CD14-positive monocyte (primary cell): Measurements from ENCODE around the gene ACKR3. TPM values are rescaled to one million over a fixed set of nuclear protein-coding genes. Genes with fewer than 3 reads are reported as not detected.
A peak's percentile ranks its signal among the peaks of the same experiment; 100 is the strongest.

ENCODE experiments used
- DNase-seq, 3 donors: peaks; one replicate each; pipeline ENCODE4 v3.0.0-alpha.2; 2011 to 2022
- H2AFZ ChIP-seq: 2 replicates; pipeline ENCODE4 v1.6.0; 2012; ENCODE audit warnings: mild to moderate bottlenecking, low read depth, low read length, inconsistent platforms; ENCODE audit not compliant: insufficient read depth, poor library complexity, severe bottlenecking
- H3K27ac ChIP-seq, 2 donors: 1 replicate in 1 of 2; 2 replicates in 1 of 2; pipeline ENCODE4 v1.5.1; 2012 to 2013; ENCODE audit warnings: low read length in 2 of 2, control low read depth in 1 of 2, inconsistent platforms in 1 of 2, low read depth in 1 of 2, mild to moderate bottlenecking in 1 of 2
- H3K27me3 ChIP-seq, 2 donors: one replicate each; pipeline versions ENCODE4 v1.6.0 to v1.6.1; 2011 to 2013; ENCODE audit warnings: low read length in 2 of 2; ENCODE audit not compliant: control insufficient read depth in 2 of 2, insufficient read depth in 2 of 2
- H3K36me3 ChIP-seq, 2 donors: replicated peaks in 1 of 2; 1 replicate in 1 of 2; 2 replicates in 1 of 2; pipeline versions ENCODE4 v1.5.1 to v1.6.1; 2012 to 2013; ENCODE audit warnings: low read length in 2 of 2, control low read depth in 1 of 2, inconsistent platforms in 1 of 2, mild to moderate bottlenecking in 1 of 2; ENCODE audit not compliant: insufficient read depth in 2 of 2, control insufficient read depth in 1 of 2
- H3K4me1 ChIP-seq, 2 donors: 1 replicate in 1 of 2; 2 replicates in 1 of 2; pipeline versions ENCODE4 v1.5.1 to v1.6.1; 2012 to 2013; ENCODE audit warnings: low read length in 2 of 2, control low read depth in 1 of 2, inconsistent platforms in 1 of 2, mild to moderate bottlenecking in 1 of 2, moderate library complexity in 1 of 2; ENCODE audit not compliant: insufficient read depth in 2 of 2, control insufficient read depth in 1 of 2
- H3K4me2 ChIP-seq: replicated peaks from 2 replicates; pipeline ENCODE3; 2012; ENCODE audit warnings: low read length, moderate library complexity, mild to moderate bottlenecking; ENCODE audit not compliant: poor library complexity, severe bottlenecking; ENCODE audit errors: extremely low read depth
- H3K4me3 ChIP-seq, 3 experiments: fragments of 200-600 bp in 1 of 3; sonication (generic) in 1 of 3; replicated peaks in 1 of 3; 1 replicate in 2 of 3; 2 replicates in 1 of 3; pipeline ENCODE4 v1.5.1; 2011 to 2013; ENCODE audit warnings: low read length in 3 of 3, mild to moderate bottlenecking in 3 of 3, control low read depth in 2 of 3, low read depth in 2 of 3, inconsistent platforms in 1 of 3, moderate library complexity in 1 of 3
- H3K79me2 ChIP-seq: 2 replicates; pipeline ENCODE4 v1.6.0; 2012; ENCODE audit warnings: mild to moderate bottlenecking, control low read depth, inconsistent platforms, low read length, moderate library complexity; ENCODE audit not compliant: insufficient read depth
- H3K9ac ChIP-seq: 2 replicates; pipeline ENCODE4 v1.6.0; 2017; ENCODE audit warnings: low read length, mild to moderate bottlenecking; ENCODE audit not compliant: insufficient read depth, poor library complexity, severe bottlenecking
- H3K9me3 ChIP-seq, 2 donors: replicated peaks in 1 of 2; 1 replicate in 1 of 2; 2 replicates in 1 of 2; pipeline versions ENCODE4 v1.5.1 to v1.6.1; 2012 to 2013; ENCODE audit warnings: low read length in 2 of 2, control low read depth in 1 of 2; ENCODE audit not compliant: control insufficient read depth in 1 of 2, insufficient read depth in 1 of 2
- H4K20me1 ChIP-seq: 2 replicates; pipeline ENCODE4 v1.6.0; 2012; ENCODE audit warnings: mild to moderate bottlenecking, low read length, control low read depth, moderate library complexity; ENCODE audit not compliant: insufficient read depth
- H3K27ac Mint-ChIP-seq, 7 donors: one replicate each; pipeline ENCODE4 v1.8.0; 2020; ENCODE audit warnings: mild to moderate bottlenecking in 7 of 7, mixed read lengths in 7 of 7, moderate library complexity in 6 of 7, inconsistent platforms in 2 of 7
- H3K27me3 Mint-ChIP-seq, 3 donors: one replicate each; pipeline ENCODE4 v1.8.0; 2021 to 2022; ENCODE audit warnings: low read depth in 3 of 3, mild to moderate bottlenecking in 3 of 3, mixed read lengths in 3 of 3, moderate library complexity in 3 of 3, inconsistent platforms in 1 of 3
- H3K36me3 Mint-ChIP-seq, 2 donors: one replicate each; pipeline ENCODE4 v1.8.0; 2020; ENCODE audit warnings: mixed read lengths in 2 of 2, inconsistent platforms in 1 of 2, mild to moderate bottlenecking in 1 of 2
- H3K4me1 Mint-ChIP-seq: one replicate; pipeline ENCODE4 v1.8.0; 2020; ENCODE audit warnings: mild to moderate bottlenecking, mixed read lengths
- H3K4me3 Mint-ChIP-seq, 2 donors: one replicate each; pipeline ENCODE4 v1.8.0; 2020; ENCODE audit warnings: mild to moderate bottlenecking in 2 of 2, mixed read lengths in 2 of 2, moderate library complexity in 1 of 2
- H3K9me3 Mint-ChIP-seq, 7 donors: one replicate each; pipeline ENCODE4 v1.8.0; 2020 to 2022; ENCODE audit warnings: mixed read lengths in 7 of 7, mild to moderate bottlenecking in 6 of 7, moderate library complexity in 6 of 7, inconsistent platforms in 2 of 7
- CTCF ChIP-seq: fragments of 200-600 bp; IDR thresholded peaks from one replicate; pipeline ENCODE4 v1.8.0; 2022; ENCODE audit warnings: antibody characterized with exemption, mild to moderate bottlenecking
- WGBS: methylation state at CpG from one replicate; pipeline ENCODE4 v1.1.5; 2013; ENCODE audit warnings: missing lambda C conversion rate; ENCODE audit not compliant: insufficient coverage; 5-methylcytosine and 5-hydroxymethylcytosine counted together
- intact Hi-C, 2 donors: fragments of 100-400 bp; cut with micrococcal nuclease; formaldehyde crosslinking; loops; one replicate each; pipeline versions ENCODE4 v1.15.0 to v1.15.1; 2023
- polyA plus RNA-seq, 3 donors: library from polyadenylated mRNA; depleted of rRNA in 1 of 3; unstranded in 2 of 3; stranded (reverse) in 1 of 3; fragments of 300-500 nt in 2 of 3; fragments of >200 nt in 1 of 3; fragmentation: Illumina TruSeq in 2 of 3; gene quantifications; 1 replicate in 2 of 3; 2 replicates in 1 of 3; pipeline ENCODE4 v1.2.3, GENCODE V29; 2012 to 2021

Gene ACKR3
- polyA plus RNA-seq, 3 donors: 0.41 to 13.3 (median 0.79) TPM

- no peak overlapping the region for H2AFZ ChIP-seq
- peaks cover 4 to 9% of the 10 kb centered on the region in 2 donors for H3K36me3 ChIP-seq
- no peak for DNase-seq
- WGBS: 100% methylated on average over 2 of the region's 8 CpGs
- no peak for TF ChIP-seq CTCF
- intact Hi-C loops: no loop called here
- H4K20me1 ChIP-seq: no peaks in the 10 kb centered on the region
- no peaks in the 10 kb centered on the region for H3K9me3 ChIP-seq
- H3K4me1 Mint-ChIP-seq: peaks cover 13% of the 10 kb centered on the region
- no peaks in the 10 kb centered on the region for H3K27me3 ChIP-seq
- no peak overlapping the region for H3K9ac ChIP-seq
- no peak overlapping the region for H3K4me3 ChIP-seq
- peak overlapping the region in 1 of 7 donors; percentile 15 for H3K27ac Mint-ChIP-seq
- H3K4me1 ChIP-seq: peaks cover 1 to 13% of the 10 kb centered on the region in 2 donors
- H3K27ac ChIP-seq: no peak overlapping the region
- no peak overlapping the region for H3K4me2 ChIP-seq
- H3K27me3 Mint-ChIP-seq: no peaks in the 10 kb centered on the region
- peaks cover 5% of the 10 kb centered on the region for H3K79me2 ChIP-seq
- peaks cover 15 to 18% of the 10 kb centered on the region in 2 donors for H3K36me3 Mint-ChIP-seq
- H3K4me3 Mint-ChIP-seq: no peak overlapping the region
- peaks cover 0 to 2% (median 0%) of the 10 kb centered on the region in 7 donors for H3K9me3 Mint-ChIP-seq
Observed at GRCh38 chr2:236576087-236576486, 6.5 kb downstream of the ACKR3 start.

- H4K20me1 ChIP-seq: no peaks in the 10 kb centered on the region
- H3K4me3 ChIP-seq: no peak overlapping the region
- 97% methylated on average over 9 of the region's 11 CpGs for WGBS
- no peak overlapping the region for H3K4me2 ChIP-seq
- H3K79me2 ChIP-seq: peaks cover 5% of the 10 kb centered on the region
- no peak for DNase-seq
- Mint-ChIP-seq H3K4me3 (no peak overlapping the region), H3K27ac (peak overlapping the region in 2 of 7 donors; percentile 14 to 51), H3K9me3 (peaks cover 0 to 2% (median 0%) of the 10 kb centered on the region in 7 donors), H3K27me3 (no peaks in the 10 kb centered on the region), H3K4me1 (peaks cover 4% of the 10 kb centered on the region), H3K36me3 (peaks cover 20 to 24% of the 10 kb centered on the region in 2 donors)
- no peaks in the 10 kb centered on the region for H3K27me3 ChIP-seq
- peaks cover 5 to 14% of the 10 kb centered on the region in 2 donors for H3K36me3 ChIP-seq
- H3K27ac ChIP-seq: no peak overlapping the region
- H3K9ac ChIP-seq: no peak overlapping the region
- TF ChIP-seq CTCF: no peak
- intact Hi-C loops: no loop called here
- peaks cover 0 to 4% of the 10 kb centered on the region in 2 donors for H3K4me1 ChIP-seq
- no peaks in the 10 kb centered on the region for H3K9me3 ChIP-seq
- no peak overlapping the region for H2AFZ ChIP-seq
Observed at GRCh38 chr2:236576953-236577352, 7.3 kb downstream of the ACKR3 start.
